ENCODE measurements around the gene LRRC8D. TPM values are rescaled to one million over a fixed set of nuclear protein-coding genes. Genes with fewer than 3 reads are reported as not detected.

The LRRC8D gene
- total and polyA plus RNA-seq, 8 donors = under 0.01 to 13.8 (median 5.2) TPM

DNA sequence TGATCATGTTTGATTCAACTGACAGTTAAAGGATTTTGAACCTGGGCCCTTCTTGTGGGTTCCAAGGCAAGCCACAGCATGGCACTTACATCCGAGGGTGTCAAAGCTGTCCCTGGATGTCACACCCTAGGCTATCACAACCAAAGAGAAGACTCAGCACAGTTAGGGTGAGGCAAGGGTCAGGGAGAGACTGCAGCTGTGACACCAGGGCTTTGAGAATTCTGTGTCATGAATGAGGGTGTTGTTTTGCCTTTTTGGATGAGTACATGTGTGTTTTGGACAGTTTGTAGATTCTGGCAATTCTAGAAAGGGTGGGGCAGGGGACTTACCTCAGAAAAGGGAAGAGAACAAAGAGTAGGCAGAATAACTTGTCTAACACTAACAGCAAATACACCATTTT is 136.3 kb downstream of the LRRC8D start:
- Histone ChIP-seq H3K27ac (no peak overlapping the region), H3K4me3 (no peak overlapping the region), H3K36me3 (no peaks in the 10 kb centered on the region), H3K4me1 (peaks cover 0 to 6% (median 2%) of the 10 kb centered on the region in 4 donors), H3K27me3 (no peaks in the 10 kb centered on the region), H3K9me3 (no peaks in the 10 kb centered on the region)
- TF ChIP-seq, protein P1, sequence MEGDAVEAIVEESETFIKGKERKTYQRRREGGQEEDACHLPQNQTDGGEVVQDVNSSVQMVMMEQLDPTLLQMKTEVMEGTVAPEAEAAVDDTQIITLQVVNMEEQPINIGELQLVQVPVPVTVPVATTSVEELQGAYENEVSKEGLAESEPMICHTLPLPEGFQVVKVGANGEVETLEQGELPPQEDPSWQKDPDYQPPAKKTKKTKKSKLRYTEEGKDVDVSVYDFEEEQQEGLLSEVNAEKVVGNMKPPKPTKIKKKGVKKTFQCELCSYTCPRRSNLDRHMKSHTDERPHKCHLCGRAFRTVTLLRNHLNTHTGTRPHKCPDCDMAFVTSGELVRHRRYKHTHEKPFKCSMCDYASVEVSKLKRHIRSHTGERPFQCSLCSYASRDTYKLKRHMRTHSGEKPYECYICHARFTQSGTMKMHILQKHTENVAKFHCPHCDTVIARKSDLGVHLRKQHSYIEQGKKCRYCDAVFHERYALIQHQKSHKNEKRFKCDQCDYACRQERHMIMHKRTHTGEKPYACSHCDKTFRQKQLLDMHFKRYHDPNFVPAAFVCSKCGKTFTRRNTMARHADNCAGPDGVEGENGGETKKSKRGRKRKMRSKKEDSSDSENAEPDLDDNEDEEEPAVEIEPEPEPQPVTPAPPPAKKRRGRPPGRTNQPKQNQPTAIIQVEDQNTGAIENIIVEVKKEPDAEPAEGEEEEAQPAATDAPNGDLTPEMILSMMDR (IDR thresholded peaks at IDR 0.05) = no peak
- TF ChIP-seq POLR2A (IDR thresholded peaks at IDR 0.05) (no peak), POLR2AphosphoS5 (IDR thresholded peaks at IDR 0.05) (no peak), EP300 (IDR thresholded peaks at IDR 0.05) (no peak)
- WGBS, 5 donors = 33 to 67% (median 44%) methylated on average over 1 of the region's 1 CpG
- intact Hi-C loops (cut with DNase I; ENCODE audit: low total_unique reads) = no loop called here
- peak in 1 of 2 donors; percentile 46 for DNase-seq

DNA sequence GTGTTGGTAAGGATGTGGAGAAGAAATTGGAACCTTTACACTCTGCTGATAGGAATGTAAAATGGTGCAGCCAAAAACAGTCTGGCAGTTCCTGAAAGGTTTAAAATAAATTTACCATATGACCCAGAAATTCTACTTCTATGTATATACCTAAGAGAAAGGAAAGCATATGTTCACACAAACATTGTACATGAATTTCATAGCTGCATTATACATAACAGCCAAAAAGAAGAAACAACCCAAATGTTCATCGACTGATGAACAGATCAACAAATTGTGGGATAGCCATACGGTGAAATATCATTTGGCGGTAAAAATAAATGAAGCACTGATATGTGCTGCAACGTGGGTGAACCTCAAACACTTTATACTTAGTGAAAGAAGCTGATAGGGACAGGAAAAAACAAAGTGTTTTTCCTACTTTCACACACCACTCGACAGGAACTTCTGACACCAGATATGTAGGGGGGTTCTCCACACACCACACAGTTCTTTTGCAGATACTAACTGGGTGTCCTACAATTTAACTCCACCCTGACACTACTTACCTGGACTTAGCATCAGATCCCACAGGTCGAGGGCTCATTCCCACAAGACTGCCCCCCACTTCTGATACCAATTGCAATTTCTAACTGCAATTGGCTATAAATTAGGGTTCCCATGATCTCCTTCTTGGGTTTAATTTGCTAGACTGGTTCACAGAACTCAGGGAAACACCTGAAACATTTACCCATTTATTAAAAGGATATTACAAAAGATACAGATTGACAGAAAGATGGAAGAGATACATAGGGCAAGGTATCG is 138.2 kb downstream of the LRRC8D start:
- intact Hi-C loops (cut with DNase I; ENCODE audit: low total_unique reads) = no loop called here
- no peak for DNase-seq
- H3K9me3 ChIP-seq = no peaks in the 10 kb centered on the region
- WGBS, 5 donors = 84 to 90% (median 88%) methylated on average over 7 of the region's 7 CpGs
- peaks cover 0 to 8% (median 0%) of the 10 kb centered on the region in 4 donors for H3K4me1 ChIP-seq
- no peaks in the 10 kb centered on the region for H3K27me3 ChIP-seq
- no peak overlapping the region for H3K27ac ChIP-seq
- no peaks in the 10 kb centered on the region for H3K36me3 ChIP-seq
- TF ChIP-seq EP300 (IDR thresholded peaks at IDR 0.05) (no peak), POLR2A (IDR thresholded peaks at IDR 0.05) (no peak), POLR2AphosphoS5 (IDR thresholded peaks at IDR 0.05) (no peak)
- TF ChIP-seq, protein P1 (IDR thresholded peaks at IDR 0.05) = no peak
- no peak overlapping the region for H3K4me3 ChIP-seq

DNA sequence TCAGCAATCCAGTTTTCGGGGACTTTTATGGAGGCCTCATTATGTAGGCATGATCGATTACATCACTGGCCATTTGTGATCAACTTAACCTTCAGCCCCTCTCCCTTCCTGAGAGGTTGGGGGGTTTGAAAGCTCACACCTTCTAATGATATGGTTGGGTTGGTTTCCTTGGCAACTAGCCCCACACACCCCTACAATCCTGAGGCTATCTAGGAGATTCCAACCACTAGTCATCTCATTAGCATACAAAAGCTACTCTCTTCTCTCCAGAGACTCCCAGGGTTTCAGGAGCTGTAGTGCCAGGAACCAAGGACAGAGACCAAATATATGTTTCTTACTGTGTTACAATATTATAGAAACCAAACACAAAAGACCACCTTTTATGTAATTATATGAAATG is 138.9 kb downstream of the LRRC8D start:
- intact Hi-C loops (cut with DNase I; ENCODE audit: low total_unique reads) = no loop called here
- no peak overlapping the region for H3K27ac ChIP-seq
- no peaks in the 10 kb centered on the region for H3K27me3 ChIP-seq
- TF ChIP-seq, protein P1 (IDR thresholded peaks at IDR 0.05) = no peak
- TF ChIP-seq POLR2A (IDR thresholded peaks at IDR 0.05) = no peak
- no peak for TF ChIP-seq POLR2AphosphoS5 (IDR thresholded peaks at IDR 0.05)
- TF ChIP-seq EP300 (IDR thresholded peaks at IDR 0.05) = no peak
- peaks cover 0 to 8% (median 0%) of the 10 kb centered on the region in 4 donors for H3K4me1 ChIP-seq
- no peak for DNase-seq
- no peaks in the 10 kb centered on the region for H3K9me3 ChIP-seq
- 96 to 100% (median 98%) methylated on average over 2 of the region's 2 CpGs for WGBS, 5 donors
- no peaks in the 10 kb centered on the region for H3K36me3 ChIP-seq
- H3K4me3 ChIP-seq = no peak overlapping the region

DNA sequence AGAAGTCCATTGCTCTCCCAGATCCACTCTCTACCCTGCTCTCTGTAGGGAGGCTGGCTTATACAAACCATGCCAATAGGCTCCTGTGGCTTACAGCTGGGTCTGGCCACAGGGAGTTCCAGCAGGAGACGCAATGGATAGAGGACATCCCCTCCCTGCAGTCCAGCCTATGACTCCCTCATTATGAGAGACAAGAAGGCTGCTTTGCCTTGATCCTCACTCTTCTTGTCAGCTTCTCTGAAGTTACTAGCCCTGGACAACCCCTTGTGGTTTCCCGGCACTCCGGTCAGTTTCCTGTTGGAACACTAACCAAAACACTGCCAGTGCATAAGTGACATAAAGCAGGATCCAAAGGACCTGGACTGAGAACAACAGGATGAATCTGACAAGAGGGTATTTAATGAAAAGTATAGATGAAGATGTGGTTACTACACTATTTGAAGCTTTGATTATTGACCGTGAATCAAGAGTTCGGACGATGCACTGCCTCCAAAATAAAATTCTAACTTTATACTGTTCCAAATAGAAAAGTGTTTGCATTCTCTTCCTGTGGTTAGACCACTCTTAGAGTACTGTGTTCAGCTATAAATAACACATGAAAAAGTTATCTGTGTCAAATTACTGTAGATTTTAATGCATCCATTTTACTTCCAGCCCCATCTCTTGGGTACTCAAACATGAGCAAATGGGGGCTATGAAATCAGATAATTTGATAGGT is 141.4 kb downstream of the LRRC8D start:
- Histone ChIP-seq H3K27ac (no peak overlapping the region), H3K4me3 (no peak overlapping the region), H3K36me3 (no peaks in the 10 kb centered on the region), H3K27me3 (no peaks in the 10 kb centered on the region), H3K9me3 (no peaks in the 10 kb centered on the region), H3K4me1 (peaks cover 0 to 8% (median 0%) of the 10 kb centered on the region in 4 donors)
- no peak for DNase-seq
- TF ChIP-seq POLR2A (IDR thresholded peaks at IDR 0.05) (no peak), EP300 (IDR thresholded peaks at IDR 0.05) (no peak), POLR2AphosphoS5 (IDR thresholded peaks at IDR 0.05) (peak in 1 of 3 donors; percentile 67)
- TF ChIP-seq, protein P1 (IDR thresholded peaks at IDR 0.05) = no peak
- WGBS, 5 donors = 54 to 76% (median 72%) methylated on average over 6 of the region's 6 CpGs
- intact Hi-C loops (cut with DNase I; ENCODE audit: low total_unique reads) = no loop called here

Measured in stomach (tissue), 9 donors.